Measurements from ENCODE around the gene VARS2. TPM values are rescaled to one million over a fixed set of nuclear protein-coding genes. Genes with fewer than 3 reads are reported as not detected.

VARS2 gene
- total RNA-seq, 2 experiments from 2014 or later, result 83.0 to 84.0 TPM

DNA sequence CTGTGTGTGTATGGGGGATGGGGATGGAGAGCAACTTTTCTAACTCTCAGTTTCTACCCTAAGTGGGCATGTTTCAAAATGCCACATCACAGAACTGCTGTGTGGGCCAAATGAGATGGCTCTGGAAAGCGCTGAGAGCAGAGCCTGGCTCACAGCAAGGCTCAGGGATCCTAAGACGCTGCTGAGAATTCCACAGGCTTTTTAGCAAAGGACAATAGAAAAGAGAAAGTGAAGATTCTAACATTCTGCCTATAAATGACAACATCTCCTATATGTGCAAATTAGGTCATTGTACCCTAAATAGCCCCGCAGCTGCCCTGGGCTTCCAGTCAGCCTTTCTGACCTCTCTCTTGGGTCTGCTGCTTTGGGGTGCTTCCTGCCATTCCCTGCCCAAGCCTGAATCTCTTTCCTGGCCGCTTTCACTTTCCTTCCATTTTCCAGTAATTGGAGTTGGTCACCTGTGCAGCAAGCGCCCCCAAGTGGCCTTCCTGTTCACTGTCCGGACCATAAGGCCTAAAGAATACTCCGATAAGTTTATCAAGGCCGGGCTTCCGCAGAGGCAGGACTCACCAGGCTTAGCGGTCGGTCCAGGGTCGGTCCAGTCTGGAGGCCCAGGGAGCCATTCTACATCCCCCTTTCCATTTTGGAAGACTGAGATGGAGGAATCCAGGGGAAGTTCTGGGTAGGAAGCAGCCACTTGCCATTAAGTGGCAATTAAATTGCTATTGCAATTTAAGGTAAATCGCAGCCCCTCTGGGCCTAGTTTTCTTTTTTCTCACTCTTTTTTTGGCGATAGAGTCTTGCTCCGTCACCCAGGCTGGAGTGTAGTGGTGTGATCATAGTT, 36.4 kb upstream of the VARS2 start:
- Mint-ChIP-seq H3K4me3 (peak overlapping the region; percentile 73), H3K27me3 (no peaks in the 10 kb centered on the region), H3K4me1 (ENCODE audit: low read depth) (peaks cover 41% of the 10 kb centered on the region), H3K36me3 (ENCODE audit: low read depth) (peaks cover 6% of the 10 kb centered on the region), H3K9me3 (peaks cover 6% of the 10 kb centered on the region), H3K27ac (peak overlapping the region; percentile 92)
- peak; percentile 82 for ATAC-seq
- CTCF ChIA-PET, result interaction anchor here (0.7 to 10.4 kb wide), 28 partner anchors 10 to 260 kb away, joined by 3 to 82 read pairs (median 4); partner anchors contain the start of genes GTF2H4, IER3, MRPS18B and VARS2
- TF ChIP-seq, protein P1, sequence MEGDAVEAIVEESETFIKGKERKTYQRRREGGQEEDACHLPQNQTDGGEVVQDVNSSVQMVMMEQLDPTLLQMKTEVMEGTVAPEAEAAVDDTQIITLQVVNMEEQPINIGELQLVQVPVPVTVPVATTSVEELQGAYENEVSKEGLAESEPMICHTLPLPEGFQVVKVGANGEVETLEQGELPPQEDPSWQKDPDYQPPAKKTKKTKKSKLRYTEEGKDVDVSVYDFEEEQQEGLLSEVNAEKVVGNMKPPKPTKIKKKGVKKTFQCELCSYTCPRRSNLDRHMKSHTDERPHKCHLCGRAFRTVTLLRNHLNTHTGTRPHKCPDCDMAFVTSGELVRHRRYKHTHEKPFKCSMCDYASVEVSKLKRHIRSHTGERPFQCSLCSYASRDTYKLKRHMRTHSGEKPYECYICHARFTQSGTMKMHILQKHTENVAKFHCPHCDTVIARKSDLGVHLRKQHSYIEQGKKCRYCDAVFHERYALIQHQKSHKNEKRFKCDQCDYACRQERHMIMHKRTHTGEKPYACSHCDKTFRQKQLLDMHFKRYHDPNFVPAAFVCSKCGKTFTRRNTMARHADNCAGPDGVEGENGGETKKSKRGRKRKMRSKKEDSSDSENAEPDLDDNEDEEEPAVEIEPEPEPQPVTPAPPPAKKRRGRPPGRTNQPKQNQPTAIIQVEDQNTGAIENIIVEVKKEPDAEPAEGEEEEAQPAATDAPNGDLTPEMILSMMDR (IDR thresholded peaks at IDR 0.05), result peak; percentile 93
- peak; percentile 87 for DNase-seq
- POLR2A ChIA-PET, result interaction anchor here (0.6 to 1.8 kb wide), 6 partner anchors 48 to 151 kb away, joined by 3 to 8 read pairs (median 4); no protein-coding TSS in a partner anchor
- intact Hi-C loops (cut with micrococcal nuclease), result loop anchor here (2.0 to 5.0 kb wide), 2 partner anchors 49 to 140 kb away; no protein-coding TSS in a partner anchor

DNA sequence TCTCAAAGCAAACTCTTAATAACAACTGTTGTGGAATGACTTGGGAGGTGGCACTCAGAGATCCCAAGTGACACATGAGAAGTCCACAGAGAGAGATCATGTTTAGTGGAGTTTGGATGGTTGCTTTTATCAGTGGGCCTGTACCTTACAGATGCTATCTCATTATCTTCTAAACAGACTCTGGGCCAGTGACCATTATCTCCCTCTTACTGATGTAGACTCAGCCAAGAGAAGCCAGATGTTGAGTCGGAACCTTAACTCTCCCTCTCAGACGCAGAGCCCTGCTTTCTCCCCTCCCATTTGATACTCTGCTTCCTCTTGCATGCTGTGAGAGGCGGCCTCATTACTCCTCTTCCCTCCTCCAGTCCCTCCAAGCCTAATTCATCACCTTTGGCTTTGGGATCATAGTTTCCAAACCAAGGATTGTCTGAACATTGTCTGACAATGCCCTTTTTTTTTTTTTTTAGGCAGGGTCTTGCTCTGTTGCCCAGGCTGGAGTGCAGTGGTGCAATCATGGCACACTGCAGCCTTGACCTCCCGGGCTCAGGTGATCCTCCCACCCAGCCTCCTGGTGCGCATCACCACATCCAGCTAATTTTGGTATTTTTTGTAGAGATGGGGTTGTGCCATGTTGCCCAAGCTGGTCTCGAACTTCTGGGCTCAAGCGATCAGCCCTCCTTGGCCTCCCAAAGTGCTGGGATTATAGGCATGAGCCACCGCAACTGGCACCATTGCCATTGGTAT, 34.2 kb upstream of the VARS2 start:
- intact Hi-C loops (cut with micrococcal nuclease), result loop anchor here (5.0 kb wide), 1 partner anchor 143 kb away; no protein-coding TSS in a partner anchor
- no peak overlapping the region for H3K4me3 Mint-ChIP-seq
- ChIA-PET POLR2A (interaction anchor here (1.8 kb wide), 1 partner anchor 210 kb away, joined by 4 read pairs; no protein-coding TSS in a partner anchor), CTCF (interaction anchor here (1.1 to 10.4 kb wide), 5 partner anchors 33 to 151 kb away, joined by 3 to 82 read pairs (median 6); partner anchors contain the start of gene IER3)
- H3K36me3 Mint-ChIP-seq (ENCODE audit: low read depth), result no peaks in the 10 kb centered on the region
- no peak overlapping the region for H3K27ac Mint-ChIP-seq
- H3K4me1 Mint-ChIP-seq (ENCODE audit: low read depth), result peaks cover 46% of the 10 kb centered on the region
- TF ChIP-seq, protein P1 (IDR thresholded peaks at IDR 0.05), result no peak
- H3K27me3 Mint-ChIP-seq, result no peaks in the 10 kb centered on the region
- DNase-seq, result no peak
- H3K9me3 Mint-ChIP-seq, result no peaks in the 10 kb centered on the region
- no peak for ATAC-seq

DNA sequence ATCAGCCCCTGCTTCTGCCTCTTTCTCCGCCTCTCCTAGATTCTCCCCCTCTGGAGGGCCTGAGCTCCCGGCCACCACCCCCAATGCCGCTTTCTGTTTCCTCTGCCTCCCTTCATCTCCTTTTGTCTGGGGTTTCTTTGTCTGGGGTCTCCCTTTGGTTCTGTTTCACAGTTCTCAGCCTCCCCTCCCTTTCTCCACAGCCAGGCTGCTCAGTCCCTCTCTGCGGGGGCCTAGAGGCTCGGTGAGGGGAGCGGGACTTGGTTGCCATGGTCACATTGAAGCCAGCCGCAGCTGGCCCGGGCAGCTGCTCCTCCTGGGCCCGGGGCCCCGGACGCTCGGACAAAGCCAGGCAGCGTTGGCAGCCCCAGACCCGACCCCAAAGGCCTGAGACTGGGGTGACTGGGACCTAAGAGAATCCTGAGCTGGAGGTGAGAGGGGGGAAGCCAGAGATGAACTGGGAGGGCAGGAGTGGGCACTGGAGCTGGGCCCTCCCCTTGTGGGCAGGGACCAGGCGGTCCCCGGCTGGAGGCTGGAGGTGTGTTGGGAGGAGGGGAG, 33.3 kb upstream of the VARS2 start:
- ATAC-seq (no peak), DNase-seq (no peak)
- TF ChIP-seq, protein P1 (IDR thresholded peaks at IDR 0.05), result no peak
- Mint-ChIP-seq H3K9me3 (no peaks in the 10 kb centered on the region), H3K27ac (no peak overlapping the region), H3K36me3 (ENCODE audit: low read depth) (no peaks in the 10 kb centered on the region), H3K27me3 (no peaks in the 10 kb centered on the region), H3K4me3 (no peak overlapping the region), H3K4me1 (ENCODE audit: low read depth) (peaks cover 45% of the 10 kb centered on the region)
- CTCF ChIA-PET, result interaction anchor here (1.1 to 10.4 kb wide), 3 partner anchors 32 to 151 kb away, joined by 6 to 82 read pairs (median 6); no protein-coding TSS in a partner anchor
- intact Hi-C loops (cut with micrococcal nuclease), result no loop called here
- POLR2A ChIA-PET, result interaction anchor here (1.8 kb wide), 1 partner anchor 209 kb away, joined by 4 read pairs; no protein-coding TSS in a partner anchor

DNA sequence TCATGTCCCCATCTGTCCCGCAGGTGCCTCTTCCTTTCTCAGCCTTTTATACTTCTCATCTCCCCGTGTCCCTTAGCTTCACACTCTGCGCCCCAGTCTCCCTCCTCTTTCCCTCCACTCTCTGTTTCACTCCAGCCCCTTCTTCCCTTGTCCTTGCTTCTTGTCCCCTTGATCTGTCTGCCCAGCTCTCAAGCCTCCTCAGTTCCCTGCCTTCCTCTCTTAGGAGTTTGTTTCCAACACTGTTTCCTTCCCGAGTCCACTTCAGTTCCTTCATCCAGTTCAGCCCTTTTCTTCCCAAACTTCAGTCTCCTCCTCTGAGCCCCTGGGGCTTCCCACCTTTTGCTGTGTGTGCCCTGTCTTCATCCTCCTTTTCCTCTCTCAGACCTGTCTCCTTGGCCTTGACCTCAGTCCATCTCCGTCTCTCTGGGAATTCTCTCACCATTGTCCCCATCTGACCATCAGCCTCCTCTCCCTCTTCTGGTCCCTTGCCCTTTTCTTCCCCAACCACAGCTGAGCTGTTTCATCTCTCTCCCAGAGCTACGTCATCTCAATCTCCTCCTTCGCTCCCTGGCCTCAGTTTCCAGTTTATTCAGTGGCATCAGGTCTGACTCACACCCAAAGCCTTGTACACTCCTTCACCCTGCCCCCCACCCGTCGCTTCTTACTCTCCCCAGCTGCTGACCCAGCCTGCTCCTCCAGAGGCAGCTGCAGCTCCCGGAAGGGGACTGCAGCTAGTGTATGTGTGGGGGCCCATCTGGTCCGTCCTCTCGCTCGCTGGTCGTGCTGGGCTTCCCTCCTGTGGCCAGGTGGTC, 32.4 kb upstream of the VARS2 start:
- ATAC-seq (no peak), DNase-seq (no peak)
- TF ChIP-seq, protein P1 (IDR thresholded peaks at IDR 0.05), result no peak
- no peaks in the 10 kb centered on the region for H3K36me3 Mint-ChIP-seq (ENCODE audit: low read depth)
- peaks cover 46% of the 10 kb centered on the region for H3K4me1 Mint-ChIP-seq (ENCODE audit: low read depth)
- CTCF ChIA-PET, result interaction anchor here (1.2 to 10.4 kb wide), 6 partner anchors 26 to 209 kb away, joined by 3 to 82 read pairs (median 5); partner anchors contain the start of gene DHX16
- no peaks in the 10 kb centered on the region for H3K27me3 Mint-ChIP-seq
- POLR2A ChIA-PET, result interaction anchor here (0.6 to 1.8 kb wide), 4 partner anchors 51 to 208 kb away, joined by 3 to 7 read pairs (median 4); no protein-coding TSS in a partner anchor
- no peak overlapping the region for H3K4me3 Mint-ChIP-seq
- intact Hi-C loops (cut with micrococcal nuclease), result no loop called here
- no peak overlapping the region for H3K27ac Mint-ChIP-seq
- no peaks in the 10 kb centered on the region for H3K9me3 Mint-ChIP-seq

All from activated CD8-positive, alpha-beta T cell treated with anti-CD3 and anti-CD28 coated beads for 36 hours (primary cell).